Panc1 (cell line): ENCODE results near the gene SLU7.

Experiments
- POLR2AphosphoS5 ChIP-seq: IDR thresholded peaks from 2 replicates; pipeline ENCODE4 v1.6.1; 2012; ENCODE audit warnings: mild to moderate bottlenecking, low read depth, low read length, moderate library complexity
- REST ChIP-seq, 2 experiments: IDR thresholded peaks; 2 replicates each; pipeline ENCODE4 v1.6.1; 2011 to 2012; ENCODE audit warnings: low read depth in 2 of 2, control low read depth in 1 of 2, low read length in 1 of 2, mild to moderate bottlenecking in 1 of 2, moderate library complexity in 1 of 2; ENCODE audit not compliant: insufficient read depth in 1 of 2
- TF ChIP-seq, protein P1 (sequence below): fragments of 450-650 bp; IDR thresholded peaks from 2 replicates; pipeline ENCODE4 v1.5.1; 2017; ENCODE audit warnings: mild to moderate bottlenecking

DNA sequence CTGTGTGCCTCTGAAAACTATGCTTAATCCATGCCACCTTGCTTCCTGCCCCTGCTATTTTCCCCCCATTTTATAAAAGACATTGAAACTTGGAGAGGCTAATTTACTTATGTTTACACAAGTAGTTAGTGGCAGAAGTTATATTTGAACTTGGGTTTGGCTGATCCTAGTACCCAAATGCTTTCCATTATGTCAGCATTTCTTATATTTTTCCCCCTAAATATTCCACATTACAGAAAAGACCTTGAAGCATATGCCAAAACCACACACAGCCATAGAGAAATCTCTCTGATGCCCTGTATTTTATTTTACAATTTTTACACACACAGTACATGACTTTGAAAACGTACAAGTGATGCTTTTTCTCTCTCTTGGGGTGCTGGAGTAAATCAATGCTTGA is 59.6 kb downstream of the SLU7 start:
- no peak for TF ChIP-seq POLR2AphosphoS5
- TF ChIP-seq, protein P1, sequence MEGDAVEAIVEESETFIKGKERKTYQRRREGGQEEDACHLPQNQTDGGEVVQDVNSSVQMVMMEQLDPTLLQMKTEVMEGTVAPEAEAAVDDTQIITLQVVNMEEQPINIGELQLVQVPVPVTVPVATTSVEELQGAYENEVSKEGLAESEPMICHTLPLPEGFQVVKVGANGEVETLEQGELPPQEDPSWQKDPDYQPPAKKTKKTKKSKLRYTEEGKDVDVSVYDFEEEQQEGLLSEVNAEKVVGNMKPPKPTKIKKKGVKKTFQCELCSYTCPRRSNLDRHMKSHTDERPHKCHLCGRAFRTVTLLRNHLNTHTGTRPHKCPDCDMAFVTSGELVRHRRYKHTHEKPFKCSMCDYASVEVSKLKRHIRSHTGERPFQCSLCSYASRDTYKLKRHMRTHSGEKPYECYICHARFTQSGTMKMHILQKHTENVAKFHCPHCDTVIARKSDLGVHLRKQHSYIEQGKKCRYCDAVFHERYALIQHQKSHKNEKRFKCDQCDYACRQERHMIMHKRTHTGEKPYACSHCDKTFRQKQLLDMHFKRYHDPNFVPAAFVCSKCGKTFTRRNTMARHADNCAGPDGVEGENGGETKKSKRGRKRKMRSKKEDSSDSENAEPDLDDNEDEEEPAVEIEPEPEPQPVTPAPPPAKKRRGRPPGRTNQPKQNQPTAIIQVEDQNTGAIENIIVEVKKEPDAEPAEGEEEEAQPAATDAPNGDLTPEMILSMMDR: no peak
- TF ChIP-seq REST (IDR thresholded peaks at IDR 0.05; ENCODE audit: insufficient read depth in 1 of 2, low read depth in 2 of 2, low read length in 1 of 2): no peak
